ENCODE data around the gene MTRF1L.

GRCh38 chr6:152969688-152970418, 32.7 kb downstream of the MTRF1L start:
- TF ChIP-seq CTCF (IDR thresholded peaks at IDR 0.05) (no peak), POLR2A (IDR thresholded peaks at IDR 0.05) (no peak)
